Left lung (tissue), 10 donors: ENCODE measurements around the gene ARHGAP18. TPM values are rescaled to one million over a fixed set of nuclear protein-coding genes. Genes with fewer than 3 reads are reported as not detected.

ENCODE experiments used
- ATAC-seq: fragments of 200-7000 bp; cut with Tn5 transposase; one replicate; pipeline ENCODE4 v1.9.1; 2020; ENCODE audit warnings: moderate library complexity
- DNase-seq, 4 donors: peaks; one replicate each; pipeline ENCODE4 v3.0.0-alpha.2; 2013 to 2020
- H3K27ac ChIP-seq, 2 donors: fragments of 200-600 bp; sonication (generic) in 1 of 2; one replicate each; pipeline versions ENCODE4 v1.5.0 to v1.8.0; 2020 to 2021
- H3K27me3 ChIP-seq, 2 donors: fragments of 200-600 bp; sonication (generic) in 1 of 2; one replicate each; pipeline versions ENCODE4 v1.5.0 to v1.8.0; 2020 to 2021
- H3K36me3 ChIP-seq, 2 donors: fragments of 200-600 bp; sonication (generic) in 1 of 2; one replicate each; pipeline versions ENCODE4 v1.5.0 to v1.8.0; 2020 to 2021
- H3K4me1 ChIP-seq, 2 donors: fragments of 200-600 bp; one replicate each; pipeline ENCODE4 v1.8.0; 2021
- H3K4me3 ChIP-seq, 2 donors: fragments of 200-600 bp; sonication (generic) in 1 of 2; one replicate each; pipeline versions ENCODE4 v1.5.0 to v1.8.0; 2020 to 2021; ENCODE audit warnings: mild to moderate bottlenecking in 1 of 2
- H3K9me3 ChIP-seq, 2 donors: fragments of 200-600 bp; sonication (generic) in 1 of 2; one replicate each; pipeline versions ENCODE4 v1.5.0 to v1.8.0; 2020 to 2021
- intact Hi-C, 2 donors: fragments of 100-400 bp; cut with DNase I; formaldehyde crosslinking; loops; one replicate each; pipeline versions ENCODE4 v1.11.2 to v1.14.2; 2022
- polyA plus RNA-seq, 6 donors: library from polyadenylated mRNA; unstranded; fragments of 120-200 nt; gene quantifications; one replicate each; pipeline ENCODE4 v1.2.1, GENCODE V29; 2013; ENCODE audit not compliant: insufficient read length in 6 of 6
- total RNA-seq, 2 donors: library from RNA; stranded (reverse); fragmentation: NEBNext Ultra II Directional; extraction: Animal tissue kit (Norgen Biotek cat#: 25700); gene quantifications; one replicate each; pipeline ENCODE4 v1.2.1, GENCODE V29; 2021
- TF ChIP-seq, protein P1 (sequence below), 2 donors: fragments of 200-600 bp; sonication (generic) in 1 of 2; IDR thresholded peaks; one replicate each; pipeline versions ENCODE4 v1.5.0 to v1.8.0; 2021; ENCODE audit warnings: antibody characterized with exemption in 2 of 2
- donor health status: DM: no; HTN: yes; CAD: no.
- donor health status: DM: no; HTN: no; CAD: no.

ARHGAP18 gene
- total and polyA plus RNA-seq, 8 donors, result 46.0 to 76.4 (median 67.9) TPM

DNA sequence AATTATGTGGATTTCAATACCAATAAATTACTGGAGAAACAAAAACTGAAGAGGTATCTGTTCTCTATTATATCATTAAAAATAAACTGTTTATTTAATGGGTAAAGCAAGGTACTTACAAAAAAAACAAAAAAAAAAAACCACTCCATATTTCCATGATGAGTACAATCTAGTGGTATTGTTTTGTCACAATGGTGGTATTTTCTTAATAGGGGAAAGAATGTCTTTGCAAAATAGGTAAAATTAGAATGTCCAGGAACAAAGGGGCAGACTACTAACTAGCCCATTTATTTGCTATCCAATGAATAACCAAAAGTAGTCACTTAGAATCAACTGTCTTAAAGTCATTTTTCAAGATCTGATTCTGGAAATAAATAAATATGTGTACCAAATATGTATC is 92.0 kb downstream of the ARHGAP18 start:
- Histone ChIP-seq H3K9me3 (no peaks in the 10 kb centered on the region), H3K36me3 (peaks cover 0 to 26% of the 10 kb centered on the region in 2 donors), H3K27me3 (no peaks in the 10 kb centered on the region), H3K4me3 (no peak overlapping the region), H3K27ac (no peak overlapping the region), H3K4me1 (no peaks in the 10 kb centered on the region)
- DNase-seq (no peak), ATAC-seq (no peak)
- intact Hi-C loops, result no loop called here
- TF ChIP-seq, protein P1, sequence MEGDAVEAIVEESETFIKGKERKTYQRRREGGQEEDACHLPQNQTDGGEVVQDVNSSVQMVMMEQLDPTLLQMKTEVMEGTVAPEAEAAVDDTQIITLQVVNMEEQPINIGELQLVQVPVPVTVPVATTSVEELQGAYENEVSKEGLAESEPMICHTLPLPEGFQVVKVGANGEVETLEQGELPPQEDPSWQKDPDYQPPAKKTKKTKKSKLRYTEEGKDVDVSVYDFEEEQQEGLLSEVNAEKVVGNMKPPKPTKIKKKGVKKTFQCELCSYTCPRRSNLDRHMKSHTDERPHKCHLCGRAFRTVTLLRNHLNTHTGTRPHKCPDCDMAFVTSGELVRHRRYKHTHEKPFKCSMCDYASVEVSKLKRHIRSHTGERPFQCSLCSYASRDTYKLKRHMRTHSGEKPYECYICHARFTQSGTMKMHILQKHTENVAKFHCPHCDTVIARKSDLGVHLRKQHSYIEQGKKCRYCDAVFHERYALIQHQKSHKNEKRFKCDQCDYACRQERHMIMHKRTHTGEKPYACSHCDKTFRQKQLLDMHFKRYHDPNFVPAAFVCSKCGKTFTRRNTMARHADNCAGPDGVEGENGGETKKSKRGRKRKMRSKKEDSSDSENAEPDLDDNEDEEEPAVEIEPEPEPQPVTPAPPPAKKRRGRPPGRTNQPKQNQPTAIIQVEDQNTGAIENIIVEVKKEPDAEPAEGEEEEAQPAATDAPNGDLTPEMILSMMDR (IDR thresholded peaks at IDR 0.05), result no peak

DNA sequence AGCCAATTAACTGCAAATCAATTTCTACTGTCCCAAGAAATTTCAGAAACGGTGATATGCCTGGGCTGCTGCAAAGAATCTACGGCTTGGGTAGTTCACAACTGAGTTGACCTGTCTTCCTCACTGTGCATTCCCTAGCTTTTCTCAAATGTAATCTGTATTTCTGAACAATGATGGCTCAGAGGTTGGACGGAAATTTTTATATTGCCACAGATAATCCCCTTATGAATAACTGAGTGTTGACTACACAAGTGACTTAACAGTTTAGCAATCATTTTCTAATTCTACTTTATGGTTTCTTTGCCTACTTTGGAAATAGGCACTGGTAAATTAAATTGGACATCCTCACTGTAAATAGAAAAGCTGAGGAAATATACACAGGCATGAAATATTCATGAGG is 94.5 kb downstream of the ARHGAP18 start:
- TF ChIP-seq, protein P1 (IDR thresholded peaks at IDR 0.05), result no peak
- intact Hi-C loops, result no loop called here
- Histone ChIP-seq H3K27ac (no peak overlapping the region), H3K27me3 (no peaks in the 10 kb centered on the region), H3K9me3 (no peaks in the 10 kb centered on the region), H3K36me3 (peaks cover 0 to 32% of the 10 kb centered on the region in 2 donors), H3K4me1 (no peaks in the 10 kb centered on the region), H3K4me3 (no peak overlapping the region)
- no peak for DNase-seq
- ATAC-seq, result no peak

DNA sequence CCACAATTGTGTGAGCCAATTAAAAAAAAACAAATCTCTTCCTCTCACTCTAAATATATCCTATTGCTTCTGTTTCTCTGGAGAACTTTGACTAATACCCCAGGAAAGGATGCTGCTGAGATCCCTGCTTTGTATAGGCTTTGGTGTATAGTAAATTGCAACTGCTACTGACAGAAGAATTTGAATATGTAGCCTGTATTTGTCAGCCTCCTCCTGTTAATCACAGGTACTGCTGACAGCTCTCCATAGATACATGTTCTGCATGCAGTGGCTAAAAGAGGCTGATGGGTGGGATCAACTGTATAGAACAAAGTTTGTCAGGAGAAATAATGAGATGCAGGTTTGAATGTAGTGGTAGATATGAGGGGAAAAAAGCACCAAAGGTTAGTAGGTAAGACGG is 95.0 kb downstream of the ARHGAP18 start:
- intact Hi-C loops, result no loop called here
- H3K4me1 ChIP-seq, result no peaks in the 10 kb centered on the region
- H3K9me3 ChIP-seq, result no peaks in the 10 kb centered on the region
- no peak overlapping the region for H3K4me3 ChIP-seq
- no peaks in the 10 kb centered on the region for H3K27me3 ChIP-seq
- TF ChIP-seq, protein P1 (IDR thresholded peaks at IDR 0.05), result no peak
- ATAC-seq (no peak), DNase-seq (no peak)
- H3K27ac ChIP-seq, result no peak overlapping the region
- H3K36me3 ChIP-seq, result peaks cover 0 to 36% of the 10 kb centered on the region in 2 donors

DNA sequence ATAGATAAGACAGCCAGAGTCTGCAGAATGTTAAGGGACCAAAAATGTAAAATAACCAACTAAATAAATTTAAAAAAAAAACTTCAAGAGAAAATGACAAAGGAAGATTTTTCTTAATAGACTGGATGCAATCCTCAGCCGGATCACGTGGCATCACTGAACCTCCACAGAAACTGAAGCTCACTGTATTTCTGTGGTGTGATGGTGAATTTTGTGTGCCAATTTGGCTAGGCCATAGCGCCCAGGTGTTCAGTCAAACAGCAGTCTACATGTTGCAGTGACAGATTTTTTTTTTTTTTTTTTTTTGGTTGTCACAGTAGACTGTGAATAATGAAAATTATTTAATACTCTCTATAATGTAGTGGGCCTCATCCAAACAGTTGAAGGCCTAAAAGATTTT is 95.5 kb downstream of the ARHGAP18 start:
- TF ChIP-seq, protein P1 (IDR thresholded peaks at IDR 0.05), result no peak
- no peaks in the 10 kb centered on the region for H3K4me1 ChIP-seq
- intact Hi-C loops, result no loop called here

DNA sequence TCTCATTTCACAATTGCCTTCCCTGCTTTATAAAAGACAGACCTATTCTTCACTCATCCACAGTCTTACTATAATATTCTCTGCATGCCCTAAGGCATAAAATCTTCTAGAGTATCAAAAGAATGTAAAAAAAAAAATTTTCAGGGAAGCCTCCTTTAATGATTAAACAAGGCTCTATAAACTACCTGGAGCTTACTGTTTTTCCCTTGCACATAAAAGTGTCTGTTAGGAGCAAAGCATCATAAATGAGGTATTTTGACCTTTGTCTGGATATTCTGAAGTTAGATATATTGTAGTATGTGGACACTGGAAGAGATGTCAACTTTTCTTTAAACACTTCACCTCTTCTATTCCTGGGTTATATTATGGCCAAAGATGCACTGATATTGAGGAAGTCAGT is 97.5 kb downstream of the ARHGAP18 start:
- intact Hi-C loops, result no loop called here
- H3K36me3 ChIP-seq, result peaks cover 0 to 38% of the 10 kb centered on the region in 2 donors
- no peak overlapping the region for H3K27ac ChIP-seq
- no peaks in the 10 kb centered on the region for H3K27me3 ChIP-seq
- ATAC-seq (no peak), DNase-seq (no peak)
- H3K9me3 ChIP-seq, result no peaks in the 10 kb centered on the region
- TF ChIP-seq, protein P1 (IDR thresholded peaks at IDR 0.05), result no peak
- H3K4me1 ChIP-seq, result peaks cover 0 to 4% of the 10 kb centered on the region in 2 donors
- no peak overlapping the region for H3K4me3 ChIP-seq

More for the DNA sequence above, 95.5 kb downstream of the ARHGAP18 start:
- Histone ChIP-seq H3K36me3 (peaks cover 0 to 41% of the 10 kb centered on the region in 2 donors), H3K27me3 (no peaks in the 10 kb centered on the region), H3K9me3 (no peaks in the 10 kb centered on the region), H3K4me3 (no peak overlapping the region), H3K27ac (no peak overlapping the region)
- ATAC-seq (no peak), DNase-seq (no peak)
